SK-N-MC (cell line): Measurements from ENCODE around the gene APOB.

Experiments used
- EZH2 ChIP-seq: fragments of 200-600 bp; sonication (generic); IDR thresholded peaks from one replicate; pipeline ENCODE4 v1.6.1; 2017; ENCODE audit warnings: antibody characterized with exemption
- FOXP2 ChIP-seq: optimal IDR thresholded peaks from 2 replicates; pipeline ENCODE3; 2011; ENCODE audit warnings: mild to moderate bottlenecking, moderate library complexity; ENCODE audit not compliant: insufficient read depth; ENCODE audit errors: extremely low read length, control extremely low read depth
- POLR2AphosphoS5 ChIP-seq: IDR thresholded peaks from 2 replicates; pipeline ENCODE4 v1.6.1; 2012; ENCODE audit warnings: mild to moderate bottlenecking, low read depth, low read length, borderline replicate concordance

GRCh38 chr2:21021430-21021829 is 22.4 kb downstream of the APOB start:
- TF ChIP-seq POLR2AphosphoS5 (no peak), EZH2 (no peak), FOXP2 (no peak)
